H1 (cell line): ENCODE data around the gene TASP1. TPM values are rescaled to one million over a fixed set of nuclear protein-coding genes. Genes with fewer than 3 reads are reported as not detected.

Experiments
- CTCF ChIA-PET: fragments of 300-600 bp; sonication (Branson Sonifier 250); formaldehyde crosslinking; loops from one replicate; lab custom pipeline; 2021; ENCODE audit not compliant: partially characterized antibody; lab: Charles Lee
- POLR2A ChIA-PET: fragments of 300-600 bp; sonication (Branson Sonifier 250); formaldehyde crosslinking; loops from one replicate; lab custom pipeline; 2021; ENCODE audit warnings: inconsistent platforms; ENCODE audit not compliant: partially characterized antibody; lab: Charles Lee
- DNase-seq, 2 experiments: peaks; one replicate each; pipeline versions ENCODE4 v3.0.0 to v3.0.0-alpha.2; 2010 to 2022; ENCODE audit warnings: low spot score in 2 of 2, low read depth in 1 of 2, mixed read lengths in 1 of 2
- FAIRE-seq: peaks from 2 replicates; lab custom pipeline; 2011; peaks lifted over from hg19 to GRCh38; lab: Jason Lieb, UNC
- H2AFZ ChIP-seq: 2 replicates; pipeline ENCODE4 v1.8.1; 2012; ENCODE audit warnings: low read length, inconsistent platforms
- H2AK5ac ChIP-seq: 2 replicates; pipeline ENCODE4 v1.6.1; 2013; ENCODE audit warnings: low read depth, low read length
- H2BK120ac ChIP-seq: replicated peaks from 2 replicates; pipeline ENCODE3; 2013; ENCODE audit warnings: low read depth, low read length, inconsistent platforms
- H2BK12ac ChIP-seq: 2 replicates; pipeline ENCODE4 v1.6.1; 2013; ENCODE audit warnings: low read depth, low read length
- H2BK15ac ChIP-seq: 2 replicates; pipeline ENCODE4 v1.6.1; 2013; ENCODE audit warnings: low read length
- H2BK20ac ChIP-seq: 2 replicates; pipeline ENCODE4 v1.6.1; 2013; ENCODE audit warnings: low read length
- H2BK5ac ChIP-seq: 2 replicates; pipeline ENCODE4 v1.6.1; 2013; ENCODE audit warnings: low read depth, low read length
- H3K14ac ChIP-seq: 2 replicates; pipeline ENCODE4 v1.6.1; 2013; ENCODE audit warnings: inconsistent platforms; ENCODE audit not compliant: insufficient read length
- H3K18ac ChIP-seq: 2 replicates; pipeline ENCODE4 v1.6.1; 2013; ENCODE audit warnings: low read length; ENCODE audit errors: extremely low read depth
- H3K23ac ChIP-seq: 2 replicates; pipeline ENCODE4 v1.6.1; 2013; ENCODE audit warnings: inconsistent platforms; ENCODE audit not compliant: insufficient read length
- H3K23me2 ChIP-seq: 2 replicates; pipeline ENCODE4 v1.6.1; 2013; ENCODE audit warnings: low read depth, low read length
- H3K27ac ChIP-seq: 2 replicates; pipeline ENCODE4 v1.6.1; 2011; ENCODE audit warnings: low read depth, low read length, inconsistent platforms
- H3K27me3 ChIP-seq, 4 experiments: replicated peaks in 1 of 4; 1 replicate in 1 of 4; 2 replicates in 3 of 4; pipeline versions ENCODE4 v1.6.1 to v1.8.1; 2011 to 2013; ENCODE audit warnings: low read length in 3 of 4, mild to moderate bottlenecking in 3 of 4, inconsistent platforms in 2 of 4, mixed read lengths in 2 of 4, moderate library complexity in 1 of 4; ENCODE audit not compliant: control insufficient read depth in 3 of 4, insufficient read depth in 3 of 4; ENCODE audit errors: extremely low read depth in 1 of 4
- H3K36me3 ChIP-seq, 4 experiments: 2 replicates each; pipeline versions ENCODE4 v1.6.1 to v1.8.1; 2011 to 2013; ENCODE audit warnings: mild to moderate bottlenecking in 4 of 4, low read length in 3 of 4, moderate library complexity in 2 of 4, control low read depth in 1 of 4, inconsistent platforms in 1 of 4; ENCODE audit not compliant: insufficient read depth in 4 of 4, control insufficient read depth in 2 of 4
- H3K4ac ChIP-seq: replicated peaks from 2 replicates; pipeline ENCODE3; 2013; ENCODE audit warnings: low read length, low read depth, mixed read lengths, inconsistent platforms; ENCODE audit not compliant: insufficient read length
- H3K4me1 ChIP-seq, 4 experiments: replicated peaks in 1 of 4; 1 replicate in 1 of 4; 2 replicates in 3 of 4; pipeline versions ENCODE4 v1.6.1 to v1.8.1; 2011 to 2013; ENCODE audit warnings: low read length in 3 of 4, inconsistent platforms in 2 of 4, mixed read lengths in 1 of 4; ENCODE audit not compliant: insufficient read depth in 4 of 4, control insufficient read depth in 3 of 4
- H3K4me2 ChIP-seq, 2 experiments: 2 replicates each; pipeline versions ENCODE4 v1.6.1 to v1.8.1; 2011 to 2013; ENCODE audit warnings: low read depth in 2 of 2, low read length in 2 of 2, control low read depth in 1 of 2, inconsistent platforms in 1 of 2, mild to moderate bottlenecking in 1 of 2; ENCODE audit not compliant: insufficient read depth in 1 of 2
- H3K4me3 ChIP-seq, 4 experiments: fragments of 200-600, 300-600 bp in 1 of 4; sonication (generic), shearing (Covaris generic), sonication (Bioruptor Twin) in 1 of 4; 2 replicates each; pipeline versions ENCODE4 v1.5.1 to v1.8.1; 2011 to 2016; ENCODE audit warnings: low read length in 4 of 4, low read depth in 3 of 4, control low read depth in 2 of 4, inconsistent platforms in 2 of 4, mild to moderate bottlenecking in 2 of 4, mixed read lengths in 1 of 4, moderate library complexity in 1 of 4; ENCODE audit not compliant: insufficient read depth in 2 of 4; ENCODE audit errors: extremely low read depth in 1 of 4
- H3K56ac ChIP-seq: replicated peaks from 2 replicates; pipeline ENCODE3; 2013; ENCODE audit warnings: low read depth, mild to moderate bottlenecking, mixed read lengths, low read length, inconsistent platforms; ENCODE audit not compliant: insufficient read length
- H3K79me1 ChIP-seq: 2 replicates; pipeline ENCODE4 v1.6.1; 2013; ENCODE audit warnings: low read depth, low read length, control low read depth
- H3K79me2 ChIP-seq, 2 experiments: 2 replicates each; pipeline versions ENCODE4 v1.6.1 to v1.8.1; 2012 to 2013; ENCODE audit warnings: low read length in 2 of 2, mild to moderate bottlenecking in 2 of 2, inconsistent platforms in 1 of 2; ENCODE audit not compliant: insufficient read depth in 2 of 2, control insufficient read depth in 1 of 2
- H3K9ac ChIP-seq, 4 experiments: replicated peaks in 1 of 4; 1 replicate in 1 of 4; 2 replicates in 3 of 4; pipeline versions ENCODE4 v1.6.1 to v1.8.1; 2011 to 2013; ENCODE audit warnings: low read depth in 3 of 4, low read length in 3 of 4, control low read depth in 2 of 4, mild to moderate bottlenecking in 2 of 4, moderate library complexity in 2 of 4, inconsistent platforms in 1 of 4; ENCODE audit errors: extremely low read depth in 1 of 4
- H3K9me3 ChIP-seq, 2 experiments: 2 replicates each; pipeline versions ENCODE4 v1.6.1 to v1.8.1; 2012 to 2013; ENCODE audit warnings: mild to moderate bottlenecking in 2 of 2, moderate library complexity in 2 of 2, control low read depth in 1 of 2, inconsistent platforms in 1 of 2, low read depth in 1 of 2, low read length in 1 of 2, mixed read lengths in 1 of 2; ENCODE audit not compliant: insufficient read depth in 2 of 2
- H4K20me1 ChIP-seq, 2 experiments: replicated peaks in 1 of 2; 2 replicates each; pipeline versions ENCODE3 to v1.8.1; 2011 to 2013; ENCODE audit warnings: inconsistent platforms in 2 of 2, low read length in 2 of 2, mild to moderate bottlenecking in 1 of 2; ENCODE audit not compliant: insufficient read depth in 2 of 2, control insufficient read depth in 1 of 2
- H4K5ac ChIP-seq: 2 replicates; pipeline ENCODE4 v1.6.1; 2013; ENCODE audit warnings: low read length, low read depth, mixed read lengths, inconsistent platforms; ENCODE audit not compliant: insufficient read length
- H4K8ac ChIP-seq: 2 replicates; pipeline ENCODE4 v1.8.0; 2013; ENCODE audit warnings: mild to moderate bottlenecking, moderate library complexity, low read length, inconsistent platforms; ENCODE audit not compliant: insufficient read depth; ENCODE audit errors: extremely low read depth
- H4K91ac ChIP-seq: replicated peaks from 2 replicates; pipeline ENCODE3; 2013; ENCODE audit warnings: low read length, mixed read lengths, inconsistent platforms; ENCODE audit not compliant: insufficient read length
- BCL11A ChIP-seq, 2 experiments: IDR thresholded peaks; one replicate each; pipeline ENCODE4 v1.6.1; 2011; ENCODE audit warnings: low read depth in 2 of 2, low read length in 2 of 2, mild to moderate bottlenecking in 2 of 2
- CBX5 ChIP-seq: fragments of 300-800, 300-1000 bp; sonication (generic); IDR thresholded peaks from 2 replicates; pipeline ENCODE4 v1.7.1; 2016; ENCODE audit warnings: antibody characterized with exemption, low read length, low read depth
- CHD2 ChIP-seq: IDR thresholded peaks from 2 replicates; pipeline ENCODE4 v1.6.1; 2012; ENCODE audit warnings: low read length, improper control_type of control experiment
- FOSL1 ChIP-seq: IDR thresholded peaks from 2 replicates; pipeline ENCODE4 v1.6.1; 2011; ENCODE audit warnings: mild to moderate bottlenecking, low read depth, low read length, moderate library complexity; ENCODE audit not compliant: insufficient read depth
- HDAC6 ChIP-seq: IDR thresholded peaks from one replicate; pipeline ENCODE4 v1.7.1; 2012; ENCODE audit warnings: low read depth, mild to moderate bottlenecking, inconsistent platforms, low read length, moderate library complexity
- JUN ChIP-seq: IDR thresholded peaks from 2 replicates; pipeline ENCODE4 v1.6.1; 2011; ENCODE audit warnings: low read depth, mild to moderate bottlenecking, improper control_type of control experiment, low read length
- POLR2A ChIP-seq, 2 experiments: IDR thresholded peaks; 1 replicate in 1 of 2; 2 replicates in 1 of 2; pipeline ENCODE4 v1.6.1; 2011; ENCODE audit warnings: low read depth in 2 of 2, low read length in 2 of 2, mild to moderate bottlenecking in 2 of 2; ENCODE audit errors: control extremely low read depth in 1 of 2
- RBBP5 ChIP-seq: IDR thresholded peaks from 2 replicates; pipeline ENCODE4 v1.7.1; 2012; ENCODE audit warnings: low read depth, mild to moderate bottlenecking, inconsistent platforms, low read length, moderate library complexity, borderline replicate concordance
- RFX5 ChIP-seq: IDR thresholded peaks from 2 replicates; pipeline ENCODE4 v1.6.1; 2011; ENCODE audit warnings: low read depth, low read length, improper control_type of control experiment, borderline replicate concordance
- RXRA ChIP-seq: IDR thresholded peaks from 2 replicates; pipeline ENCODE4 v1.6.1; 2011; ENCODE audit warnings: low read depth, mild to moderate bottlenecking, low read length, moderate library complexity; ENCODE audit not compliant: insufficient read depth
- SIN3A ChIP-seq, 2 experiments: IDR thresholded peaks in 1 of 2; conservative IDR thresholded peaks in 1 of 2; 2 replicates each; pipeline ENCODE4 v1.6.1; 2011 to 2012; ENCODE audit warnings: low read length in 2 of 2, improper control_type of control experiment in 1 of 2, low read depth in 1 of 2, mild to moderate bottlenecking in 1 of 2
- SRF ChIP-seq: IDR thresholded peaks from 2 replicates; pipeline ENCODE4 v1.6.1; 2011; ENCODE audit warnings: mild to moderate bottlenecking, low read depth, low read length, moderate library complexity
- WGBS, 2 experiments: shearing (Covaris generic) in 1 of 2; methylation state at CpG; one replicate each; pipeline versions ENCODE4 v1.1.6 to v1.1.7; 2013 to 2015; ENCODE audit warnings: low lambda C conversion rate in 2 of 2, mixed read lengths in 2 of 2, inconsistent platforms in 1 of 2, low coverage in 1 of 2, missing lambda C conversion rate in 1 of 2; ENCODE audit not compliant: insufficient replicate concordance in 2 of 2, insufficient coverage in 1 of 2, insufficient read length in 1 of 2; ENCODE audit errors: extremely low coverage in 1 of 2, missing lambda C conversion rate in 1 of 2; 5-methylcytosine and 5-hydroxymethylcytosine counted together
- polyA plus RNA-seq, 7 experiments: library from polyadenylated mRNA; depleted of rRNA in 3 of 7; stranded (reverse) in 5 of 7; unstranded in 2 of 7; fragments of >200 nt in 5 of 7; fragments of 200-250 nt in 2 of 7; gene quantifications; 1 replicate in 5 of 7; 2 replicates in 1 of 7; 4 replicates in 1 of 7; pipeline versions ENCODE4 v1.2.1 to v1.2.3, GENCODE V29; 2011 to 2013; ENCODE audit warnings: missing spikeins in 2 of 7, mixed read lengths in 2 of 7
- total RNA-seq: library from RNA; stranded (reverse); fragmentation: NEBNext Ultra II Directional; extraction: Animal tissue kit (Norgen Biotek cat#: 25700); gene quantifications from 2 replicates; pipeline ENCODE4 v1.2.1, GENCODE V29; 2021
- TF ChIP-seq, protein P1 (sequence below): IDR thresholded peaks from 2 replicates; pipeline ENCODE4 v1.6.1; 2012; ENCODE audit warnings: inconsistent platforms

TASP1 gene
- total and polyA plus RNA-seq, 2 of the 8 experiments (the other 6 are each of a cell fraction or from before 2014, with no cell fraction given): 4.5 to 10.9 TPM

DNA sequence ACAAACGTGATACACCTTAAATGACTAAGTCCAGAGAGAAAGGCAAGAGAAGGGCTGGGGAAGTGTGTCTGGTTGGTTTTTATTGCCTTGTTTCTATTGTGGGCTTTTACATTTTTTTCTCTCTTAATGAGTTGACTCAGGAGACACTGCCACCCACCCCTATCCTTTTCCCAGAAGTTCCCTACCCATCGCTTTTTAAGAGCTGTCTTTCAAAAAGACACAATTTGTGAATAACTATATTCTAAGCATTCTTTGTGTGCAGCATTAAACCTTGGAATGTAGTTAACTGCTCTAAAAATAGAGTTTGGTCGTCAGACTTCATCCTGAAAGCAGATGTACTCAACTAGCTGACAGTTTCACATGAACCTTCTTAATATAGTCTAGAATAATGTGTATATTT, 242.7 kb downstream of the TASP1 start:
- Histone ChIP-seq H3K56ac (no peak overlapping the region), H3K27ac (no peak overlapping the region), H3K23ac (no peak overlapping the region), H3K4me1 (no peaks in the 10 kb centered on the region), H2BK12ac (no peak overlapping the region), H4K5ac (no peak overlapping the region), H2BK120ac (no peak overlapping the region), H3K18ac (no peak overlapping the region), H4K8ac (no peak overlapping the region), H3K79me2 (no peaks in the 10 kb centered on the region), H2BK20ac (no peak overlapping the region), H3K4ac (no peak overlapping the region), H4K20me1 (no peaks in the 10 kb centered on the region), H2BK5ac (no peak overlapping the region), H3K4me3 (no peak overlapping the region), H3K14ac (no peak overlapping the region), H3K9me3 (no peaks in the 10 kb centered on the region), H3K4me2 (no peak overlapping the region), H3K36me3 (no peaks in the 10 kb centered on the region), H3K79me1 (no peaks in the 10 kb centered on the region), H2AK5ac (no peak overlapping the region), H3K9ac (no peak overlapping the region), H2BK15ac (no peak overlapping the region), H4K91ac (no peak overlapping the region), H3K27me3 (peaks cover 0 to 1% (median 0%) of the 10 kb centered on the region in 4 experiments; a peak in 1 of 7 replicates), H3K23me2 (no peaks in the 10 kb centered on the region), H2AFZ (no peak overlapping the region)
- CTCF ChIA-PET: interaction anchor here (1.0 to 1.1 kb wide), 2 partner anchors 9 to 21 kb away, joined by 3 read pairs; no protein-coding TSS in a partner anchor
- POLR2A ChIA-PET: interaction anchor here (0.6 kb wide), 1 partner anchor 800 kb away, joined by 3 read pairs; no protein-coding TSS in a partner anchor
- 85% methylated on average over 3 of the region's 3 CpGs; no CpG with 5 or more reads in 1 of the 2 experiments for WGBS, 2 experiments
- no peak for TF ChIP-seq JUN
- no peak for TF ChIP-seq SRF
- TF ChIP-seq, protein P1, sequence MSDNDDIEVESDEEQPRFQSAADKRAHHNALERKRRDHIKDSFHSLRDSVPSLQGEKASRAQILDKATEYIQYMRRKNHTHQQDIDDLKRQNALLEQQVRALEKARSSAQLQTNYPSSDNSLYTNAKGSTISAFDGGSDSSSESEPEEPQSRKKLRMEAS: no peak
- no peak for TF ChIP-seq SIN3A (conservative IDR thresholded peaks at IDR 0.05 in 1 of 2, IDR thresholded peaks at IDR 0.05 in 1 of 2; ENCODE audit: low read depth in 1 of 2, low read length in 2 of 2)
- TF ChIP-seq HDAC6: no peak
- TF ChIP-seq RXRA: no peak
- no peak for TF ChIP-seq RBBP5
- no peak for TF ChIP-seq BCL11A (IDR thresholded peaks at IDR 0.05; ENCODE audit: low read depth in 2 of 2, low read length in 2 of 2)
- no peak for TF ChIP-seq POLR2A (IDR thresholded peaks at IDR 0.05; ENCODE audit: control extremely low read depth in 1 of 2, low read depth in 2 of 2, low read length in 2 of 2)
- TF ChIP-seq CBX5: no peak
- no peak for TF ChIP-seq RFX5
- no peak for TF ChIP-seq CHD2
- TF ChIP-seq FOSL1: no peak
- no peak for FAIRE-seq
- DNase-seq: no peak
